Heart left ventricle (tissue), 16 donors: ENCODE measurements around the gene AMOTL2. TPM values are rescaled to one million over a fixed set of nuclear protein-coding genes. Genes with fewer than 3 reads are reported as not detected.

Experiments
- ATAC-seq, 4 donors: fragments of 200-7000 bp; cut with Tn5 transposase; one replicate each; pipeline ENCODE4 v1.9.1; 2020 to 2022; ENCODE audit warnings: moderate library complexity in 4 of 4, mild to moderate bottlenecking in 3 of 4, moderate number of reproducible peaks in 1 of 4
- DNase-seq, 5 donors: peaks; one replicate each; pipeline ENCODE4 v3.0.0-alpha.2; 2020
- H3K27ac ChIP-seq, 12 donors: fragments of 200-600 bp; sonication (generic) in 4 of 12; one replicate each; pipeline versions ENCODE4 v1.5.0 to v1.8.0; 2016 to 2022; ENCODE audit warnings: mild to moderate bottlenecking in 2 of 12
- H3K27me3 ChIP-seq, 9 donors: fragments of 200-600 bp; sonication (generic) in 2 of 9; one replicate each; pipeline versions ENCODE4 v1.5.1 to v1.8.0; 2016 to 2022; ENCODE audit warnings: mild to moderate bottlenecking in 3 of 9
- H3K36me3 ChIP-seq, 9 donors: fragments of 200-600 bp; sonication (generic) in 2 of 9; one replicate each; pipeline versions ENCODE4 v1.5.0 to v1.8.0; 2018 to 2022; ENCODE audit warnings: mild to moderate bottlenecking in 2 of 9
- H3K4me1 ChIP-seq, 12 donors: fragments of 200-600 bp; sonication (generic) in 4 of 12; one replicate each; pipeline versions ENCODE4 v1.5.0 to v1.8.0; 2016 to 2022; ENCODE audit warnings: mild to moderate bottlenecking in 3 of 12
- H3K4me3 ChIP-seq, 12 donors: fragments of 200-600 bp; sonication (generic) in 4 of 12; one replicate each; pipeline versions ENCODE4 v1.5.0 to v1.8.0; 2017 to 2022; ENCODE audit warnings: mild to moderate bottlenecking in 9 of 12, moderate library complexity in 4 of 12
- H3K9me3 ChIP-seq, 12 donors: fragments of 200-600 bp; sonication (generic) in 4 of 12; one replicate each; pipeline versions ENCODE4 v1.5.0 to v1.8.0; 2016 to 2022; ENCODE audit warnings: mild to moderate bottlenecking in 1 of 12
- POLR2A ChIP-seq, 2 donors: fragments of 450-650 bp; IDR thresholded peaks; one replicate each; pipeline ENCODE4 v1.6.1; 2017; ENCODE audit warnings: antibody characterized with exemption in 2 of 2, mild to moderate bottlenecking in 2 of 2, moderate library complexity in 2 of 2
- WGBS, 4 donors: extraction: QIAGEN DNeasy Blood & Tissue Kit in 2 of 4; methylation state at CpG; one replicate each; pipeline versions ENCODE4 v1.1.5 to v1.1.7; 2013 to 2018; 5-methylcytosine and 5-hydroxymethylcytosine counted together
- intact Hi-C, 10 donors: fragments of 100-400 bp; cut with DNase I; formaldehyde crosslinking; loops; one replicate each; pipeline versions ENCODE4 v1.11.1 to v1.14.2; 2022
- polyA plus RNA-seq, 2 donors: library from polyadenylated mRNA; stranded (reverse); fragments of 200-250 nt; gene quantifications; one replicate each; pipeline ENCODE4 v1.2.3, GENCODE V29; 2013
- total RNA-seq, 9 donors: library from RNA; depleted of rRNA in 2 of 9; stranded (reverse); fragments of >200 nt in 2 of 9; fragmentation: NEBNext Ultra II Directional in 3 of 9; extraction: Animal tissue kit (Norgen Biotek cat#: 25700) in 3 of 9; gene quantifications; one replicate each; pipeline versions ENCODE4 v1.1.0 to v1.2.4, GENCODE V29; 2016 to 2023
- TF ChIP-seq, protein P1 (sequence below), 12 donors: fragments of 200-600 bp; sonication (generic) in 4 of 12; IDR thresholded peaks; one replicate each; pipeline versions ENCODE4 v1.5.0 to v1.8.0; 2018 to 2022; ENCODE audit warnings: antibody characterized with exemption in 12 of 12, mild to moderate bottlenecking in 5 of 12
- donor health status: ischemic (EF 13 %, LVEDD 7.1; RV severe dilation, severe dysfunction).
- donor health status: healthy with polysubstance abuse.
- donor health status: DM: no; HTN: yes; CAD: no.
- donor health status: DM: no; HTN: no; CAD: no.
- donor health status: ischemic (EF 25% LVEDD 6.9; RV normal size, moderate dysfunction).
- donor health status: ischemic (EF 25% LVEDD 5.7; RV mildly dilated, moderate dysfunction).
- donor health status: healthy.
- donor health status: DM: yes; HTN: yes; CAD: no.
- donor health status: ischemic (EF 35%, LVEDD 5.7; RV mildly dilated, moderate dysfunction).
- donor health status: nonischemic (EF 11% LVEDD 7.7; RV severe dilation, severe dysfunction).
- donor health status: DM: yes; HTN: yes; CAD: no.
- donor health status: PGD.
- donor health status: ischemic (EF 29% LVEDD 5.4; RV normal size, mild dysfunction).
- donor health status: nonischemic (EF 23%, LVEDD 6.1; RV moderate dilation, normal function).

The AMOTL2 gene
- total and polyA plus RNA-seq, 11 donors, result 19.0 to 109 (median 48.9) TPM

DNA sequence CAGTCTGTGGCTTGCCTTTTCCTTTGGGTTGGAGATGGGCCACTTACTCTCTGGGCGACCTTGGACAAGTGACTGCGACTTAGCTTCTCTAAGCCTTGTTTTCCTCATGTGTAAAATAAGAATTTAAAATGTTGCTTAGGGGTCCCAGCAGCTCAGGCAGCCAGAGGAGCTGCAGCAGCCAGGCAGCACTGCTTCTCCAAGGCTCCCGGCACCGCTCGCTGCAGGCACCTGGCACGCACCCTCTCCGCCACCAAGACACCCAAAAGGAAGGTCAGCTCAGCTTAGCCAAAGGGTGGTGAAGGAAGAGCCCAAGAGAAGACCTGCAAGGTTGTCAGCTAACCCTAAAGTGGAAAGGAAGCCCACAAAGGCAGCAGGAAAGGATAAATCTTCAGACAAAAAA lies 10.7 kb upstream of the AMOTL2 start:
- no peak for TF ChIP-seq POLR2A (IDR thresholded peaks at IDR 0.05)
- TF ChIP-seq, protein P1, sequence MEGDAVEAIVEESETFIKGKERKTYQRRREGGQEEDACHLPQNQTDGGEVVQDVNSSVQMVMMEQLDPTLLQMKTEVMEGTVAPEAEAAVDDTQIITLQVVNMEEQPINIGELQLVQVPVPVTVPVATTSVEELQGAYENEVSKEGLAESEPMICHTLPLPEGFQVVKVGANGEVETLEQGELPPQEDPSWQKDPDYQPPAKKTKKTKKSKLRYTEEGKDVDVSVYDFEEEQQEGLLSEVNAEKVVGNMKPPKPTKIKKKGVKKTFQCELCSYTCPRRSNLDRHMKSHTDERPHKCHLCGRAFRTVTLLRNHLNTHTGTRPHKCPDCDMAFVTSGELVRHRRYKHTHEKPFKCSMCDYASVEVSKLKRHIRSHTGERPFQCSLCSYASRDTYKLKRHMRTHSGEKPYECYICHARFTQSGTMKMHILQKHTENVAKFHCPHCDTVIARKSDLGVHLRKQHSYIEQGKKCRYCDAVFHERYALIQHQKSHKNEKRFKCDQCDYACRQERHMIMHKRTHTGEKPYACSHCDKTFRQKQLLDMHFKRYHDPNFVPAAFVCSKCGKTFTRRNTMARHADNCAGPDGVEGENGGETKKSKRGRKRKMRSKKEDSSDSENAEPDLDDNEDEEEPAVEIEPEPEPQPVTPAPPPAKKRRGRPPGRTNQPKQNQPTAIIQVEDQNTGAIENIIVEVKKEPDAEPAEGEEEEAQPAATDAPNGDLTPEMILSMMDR (IDR thresholded peaks at IDR 0.05), result no peak
- DNase-seq (no peak), ATAC-seq (no peak)
- no peak overlapping the region for H3K27ac ChIP-seq
- H3K4me1 ChIP-seq, result peaks cover 0 to 8% (median 0%) of the 10 kb centered on the region in 12 donors
- intact Hi-C loops, result loop anchor here in 1 of 10 donors (5.0 kb wide), 1 partner anchor 87 kb away; no protein-coding TSS in a partner anchor
- peaks cover 0 to 7% (median 0%) of the 10 kb centered on the region in 12 donors for H3K9me3 ChIP-seq
- no peak overlapping the region for H3K4me3 ChIP-seq
- no peaks in the 10 kb centered on the region for H3K27me3 ChIP-seq
- H3K36me3 ChIP-seq, result no peaks in the 10 kb centered on the region
- WGBS, 4 donors, result 94 to 96% (median 95%) methylated on average over 7 of the region's 7 CpGs

DNA sequence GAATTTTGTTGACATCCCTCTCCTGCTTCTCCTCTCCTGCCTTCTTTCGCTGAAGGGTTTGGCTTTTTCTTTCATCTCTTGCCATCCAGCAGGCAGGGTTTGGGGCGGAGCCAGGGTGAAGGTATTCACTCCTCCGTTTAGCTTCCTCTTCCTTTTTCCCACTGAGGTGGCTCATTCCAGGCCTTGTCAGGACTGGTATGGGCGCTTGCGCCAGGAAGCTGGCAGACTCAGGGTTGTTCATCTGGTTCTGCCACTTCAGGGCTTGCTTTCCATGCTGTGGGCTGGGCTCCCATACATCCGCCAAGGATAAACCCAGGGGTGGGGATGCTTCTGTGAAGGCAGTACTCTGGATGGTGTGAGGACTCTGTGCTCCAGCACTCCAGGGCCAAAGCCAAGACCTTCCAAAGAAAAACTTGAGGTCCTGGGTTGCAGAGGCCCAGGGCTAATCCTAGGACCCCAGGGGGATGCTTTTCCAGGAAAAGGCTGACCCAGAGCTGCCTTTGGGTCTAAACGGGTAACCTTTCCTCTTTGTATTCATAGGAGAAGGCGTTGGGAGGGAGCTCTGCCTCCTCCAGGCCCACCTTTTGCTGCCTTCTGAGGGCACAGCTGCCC lies 7.7 kb upstream of the AMOTL2 start:
- Histone ChIP-seq H3K27me3 (no peaks in the 10 kb centered on the region), H3K27ac (peak overlapping the region in 1 of 12 donors; percentile 63), H3K4me3 (no peak overlapping the region), H3K36me3 (no peaks in the 10 kb centered on the region), H3K4me1 (peaks cover 0 to 13% (median 6%) of the 10 kb centered on the region in 12 donors), H3K9me3 (peaks cover 0 to 9% (median 0%) of the 10 kb centered on the region in 12 donors)
- DNase-seq, result no peak
- TF ChIP-seq, protein P1 (IDR thresholded peaks at IDR 0.05), result no peak
- no peak for TF ChIP-seq POLR2A (IDR thresholded peaks at IDR 0.05)
- intact Hi-C loops, result loop anchor here in 1 of 10 donors (5.0 kb wide), 1 partner anchor 90 kb away; no protein-coding TSS in a partner anchor
- peak in 1 of 4 donors; percentile 7 for ATAC-seq
- 69 to 84% (median 75%) methylated on average over 7 to 8 of the region's 8 CpGs for WGBS, 4 donors

DNA sequence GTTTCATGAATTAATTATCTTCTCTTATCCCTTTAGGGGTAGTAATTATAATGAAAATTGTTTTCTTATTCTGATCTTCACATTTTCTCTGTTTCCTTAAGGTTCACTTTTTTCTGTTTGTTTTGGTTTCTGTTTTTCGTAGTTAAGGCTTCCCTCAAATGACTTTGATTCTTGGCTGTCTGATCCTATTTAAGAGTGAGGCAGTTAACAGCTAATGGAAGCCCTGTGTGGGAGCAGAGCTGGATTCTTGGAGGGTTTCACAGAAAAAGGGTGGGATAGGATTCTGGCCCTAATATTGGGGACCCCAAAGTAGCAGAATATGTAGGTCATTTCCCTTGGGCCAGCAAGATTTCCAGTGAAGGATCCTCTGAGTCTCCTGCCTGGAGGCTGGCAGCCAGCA lies 6.8 kb upstream of the AMOTL2 start:
- ATAC-seq (no peak), DNase-seq (no peak)
- Histone ChIP-seq H3K9me3 (peaks cover 0 to 9% (median 0%) of the 10 kb centered on the region in 12 donors), H3K36me3 (no peaks in the 10 kb centered on the region), H3K27me3 (no peaks in the 10 kb centered on the region), H3K27ac (peak overlapping the region in 3 of 12 donors; percentile 0 to 70 (median 63)), H3K4me1 (peaks cover 0 to 16% (median 6%) of the 10 kb centered on the region in 12 donors), H3K4me3 (no peak overlapping the region)
- WGBS, 4 donors, result 30 to 54% (median 46%) methylated on average over 1 of the region's 1 CpG
- intact Hi-C loops, result loop anchor here in 1 of 10 donors (5.0 kb wide), 1 partner anchor 91 kb away; no protein-coding TSS in a partner anchor
- TF ChIP-seq POLR2A (IDR thresholded peaks at IDR 0.05), result no peak
- TF ChIP-seq, protein P1 (IDR thresholded peaks at IDR 0.05), result no peak

DNA sequence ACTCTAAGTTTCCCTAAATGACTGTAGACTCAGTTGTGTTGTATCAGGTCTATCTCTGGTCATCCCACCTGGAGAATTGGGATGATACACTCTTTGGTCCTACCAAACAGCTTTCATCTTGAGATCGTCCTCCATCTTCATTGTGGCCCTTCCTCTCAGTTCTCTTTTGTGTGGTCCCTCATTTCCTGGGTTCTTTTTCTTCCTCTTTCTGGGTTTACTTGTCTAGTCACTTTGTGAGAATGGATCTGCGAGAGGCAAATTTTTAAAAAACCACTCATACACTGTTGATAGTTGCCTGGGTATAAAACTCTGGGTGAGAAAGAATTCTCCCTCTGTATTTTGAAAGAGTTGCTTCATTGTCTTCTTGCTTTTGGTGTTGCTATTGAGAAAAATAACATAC lies 6.0 kb upstream of the AMOTL2 start:
- intact Hi-C loops, result loop anchor here in 1 of 10 donors (5.0 kb wide), 1 partner anchor 92 kb away; no protein-coding TSS in a partner anchor

More for the DNA sequence above, 6.0 kb upstream of the AMOTL2 start:
- peaks cover 0 to 9% (median 0%) of the 10 kb centered on the region in 12 donors for H3K9me3 ChIP-seq
- TF ChIP-seq, protein P1 (IDR thresholded peaks at IDR 0.05), result no peak
- no peak for TF ChIP-seq POLR2A (IDR thresholded peaks at IDR 0.05)
- H3K36me3 ChIP-seq, result no peaks in the 10 kb centered on the region
- WGBS, 4 donors, result 89 to 93% (median 91%) methylated on average over 2 of the region's 2 CpGs
- H3K4me1 ChIP-seq, result peaks cover 0 to 22% (median 12%) of the 10 kb centered on the region in 12 donors
- H3K27ac ChIP-seq, result peak overlapping the region in 3 of 12 donors; percentile 0 to 70 (median 63)
- ATAC-seq (no peak), DNase-seq (no peak)
- peaks cover 0 to 1% (median 0%) of the 10 kb centered on the region in 9 donors for H3K27me3 ChIP-seq
- no peak overlapping the region for H3K4me3 ChIP-seq
